NCI-H2081 (cell line): ENCODE results near the gene BCAP29.

ENCODE experiments used
- DNase-seq, 2 experiments: peaks; one replicate each; lab custom pipeline; 2025; lab: John Stamatoyannopoulos, UW

Gene BCAP29

DNA sequence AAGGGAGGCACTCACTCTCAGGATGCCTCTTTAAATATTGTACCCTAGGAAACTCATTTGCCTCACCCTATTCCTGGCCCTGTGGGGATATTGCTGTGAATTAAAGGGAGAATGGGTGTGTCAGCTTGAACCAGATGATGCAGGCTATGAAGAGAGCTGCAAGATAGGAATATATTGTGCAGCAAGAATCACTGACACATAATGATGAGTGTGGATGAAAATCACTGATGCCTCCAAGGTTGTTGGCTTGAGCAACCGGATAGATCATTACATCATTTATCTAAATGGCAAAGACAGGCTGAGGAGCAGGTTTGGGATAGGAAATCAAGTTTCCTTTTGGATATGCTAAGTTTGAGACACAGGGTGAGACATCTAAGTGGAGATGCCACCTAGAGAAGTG lies 86.7 kb downstream of the BCAP29 start:
- DNase-seq: no peak

DNA sequence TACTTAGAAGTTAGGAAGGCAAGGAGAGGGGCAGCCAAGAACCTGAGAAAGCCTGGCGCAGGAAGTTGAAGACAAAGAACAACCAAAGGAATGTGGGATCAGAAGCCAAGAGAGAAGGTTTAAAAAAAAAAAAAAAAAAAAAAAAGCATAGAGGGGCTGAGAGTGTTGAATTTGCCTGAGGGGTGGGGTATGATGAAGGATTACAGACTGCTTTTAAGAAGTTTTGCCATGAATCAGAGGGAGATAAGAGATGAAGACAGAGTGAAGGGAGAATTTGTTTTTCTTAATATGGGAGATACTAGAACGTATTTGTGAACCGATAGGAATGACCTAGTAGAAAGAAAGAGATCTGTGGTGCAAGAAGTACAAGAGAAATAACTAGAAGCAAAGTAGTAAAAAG lies 87.3 kb downstream of the BCAP29 start:
- DNase-seq: no peak

DNA sequence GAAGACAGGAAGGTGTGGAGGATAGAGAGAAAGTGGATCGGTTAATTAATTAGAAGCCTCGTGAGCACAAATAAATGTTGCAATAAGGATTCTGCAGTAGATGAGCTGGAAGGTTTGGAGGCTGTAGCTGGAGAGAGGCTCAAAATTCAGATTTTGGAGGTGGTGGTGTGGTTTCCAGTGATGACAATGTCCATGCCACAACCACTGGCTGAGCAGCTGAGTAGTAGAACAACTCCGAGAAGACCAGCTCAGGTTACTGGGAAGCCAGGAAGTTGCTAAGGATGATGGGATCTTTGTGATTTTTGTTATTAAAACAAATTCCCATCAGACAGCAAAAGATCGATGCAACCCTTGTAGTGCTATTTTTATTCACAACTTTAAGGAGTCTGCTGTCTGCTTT lies 88.2 kb downstream of the BCAP29 start:
- no peak for DNase-seq
